Tibial artery (tissue), 4 donors: ENCODE measurements around the gene FAM120AOS.

Experiments used
- DNase-seq, 2 donors: peaks; one replicate each; pipeline ENCODE4 v3.0.0-alpha.2; 2019
- H3K27ac ChIP-seq, 2 donors: fragments of 200-600 bp; sonication (generic) in 1 of 2; 1 replicate in 1 of 2; 2 replicates in 1 of 2; pipeline ENCODE4 v1.5.1; 2018 to 2019; ENCODE audit warnings: mild to moderate bottlenecking in 1 of 2
- H3K27me3 ChIP-seq, 2 donors: fragments of 200-600 bp; sonication (generic) in 1 of 2; one replicate each; pipeline versions ENCODE4 v1.5.1 to v1.6.0; 2016 to 2019
- H3K36me3 ChIP-seq, 3 donors: fragments of 200-600 bp; sonication (generic) in 2 of 3; one replicate each; pipeline ENCODE4 v1.5.1; 2016 to 2019; ENCODE audit warnings: mild to moderate bottlenecking in 2 of 3
- H3K4me1 ChIP-seq, 4 donors: fragments of 200-600 bp; sonication (generic) in 2 of 4; 1 replicate in 3 of 4; 2 replicates in 1 of 4; pipeline ENCODE4 v1.5.1; 2016 to 2019
- H3K4me3 ChIP-seq, 2 donors: fragments of 200-600 bp; sonication (generic) in 1 of 2; 1 replicate in 1 of 2; 2 replicates in 1 of 2; pipeline ENCODE4 v1.5.1; 2018 to 2019; ENCODE audit warnings: mild to moderate bottlenecking in 2 of 2
- H3K9me3 ChIP-seq, 3 donors: fragments of 200-600 bp; sonication (generic) in 1 of 3; one replicate each; pipeline ENCODE4 v1.5.1; 2016 to 2019
- intact Hi-C: fragments of 100-400 bp; cut with DNase I; formaldehyde crosslinking; loops from one replicate; pipeline ENCODE4 v1.15.0; 2023; ENCODE audit warnings: low total_unique reads
- TF ChIP-seq, protein P1 (sequence below), 2 experiments: fragments of 200-600 bp in 1 of 2; fragments of 450-650 bp in 1 of 2; IDR thresholded peaks; one replicate each; pipeline ENCODE4 v1.5.1; 2017 to 2019; ENCODE audit warnings: antibody characterized with exemption in 2 of 2, mild to moderate bottlenecking in 1 of 2, moderate library complexity in 1 of 2

Gene FAM120AOS

DNA sequence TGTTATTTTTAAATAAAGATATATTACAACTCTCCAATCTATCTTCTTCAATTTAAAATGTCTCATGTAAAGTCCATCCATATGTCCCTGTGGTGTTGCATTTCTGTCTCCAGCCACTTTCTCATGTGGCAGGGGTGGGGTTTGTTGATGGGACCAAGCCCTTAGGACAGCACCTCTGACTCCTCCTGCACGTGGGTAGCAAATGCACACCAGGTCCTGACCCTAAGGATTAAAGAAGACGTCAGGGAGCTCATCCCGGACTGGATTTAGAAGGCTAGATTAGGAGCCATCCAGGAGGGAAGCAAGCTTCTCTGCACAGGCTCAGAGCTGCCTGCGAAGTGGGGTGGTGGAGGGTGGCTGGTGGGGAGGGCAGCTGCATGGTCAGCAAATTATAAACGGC is 38.9 kb upstream of the FAM120AOS start:
- Histone ChIP-seq H3K27ac (no peak overlapping the region), H3K9me3 (no peaks in the 10 kb centered on the region), H3K4me1 (peaks cover 0 to 29% (median 7%) of the 10 kb centered on the region in 4 donors), H3K4me3 (no peak overlapping the region), H3K27me3 (no peaks in the 10 kb centered on the region), H3K36me3 (peaks cover 1 to 28% (median 11%) of the 10 kb centered on the region in 3 donors)
- no peak for DNase-seq
- TF ChIP-seq, protein P1, sequence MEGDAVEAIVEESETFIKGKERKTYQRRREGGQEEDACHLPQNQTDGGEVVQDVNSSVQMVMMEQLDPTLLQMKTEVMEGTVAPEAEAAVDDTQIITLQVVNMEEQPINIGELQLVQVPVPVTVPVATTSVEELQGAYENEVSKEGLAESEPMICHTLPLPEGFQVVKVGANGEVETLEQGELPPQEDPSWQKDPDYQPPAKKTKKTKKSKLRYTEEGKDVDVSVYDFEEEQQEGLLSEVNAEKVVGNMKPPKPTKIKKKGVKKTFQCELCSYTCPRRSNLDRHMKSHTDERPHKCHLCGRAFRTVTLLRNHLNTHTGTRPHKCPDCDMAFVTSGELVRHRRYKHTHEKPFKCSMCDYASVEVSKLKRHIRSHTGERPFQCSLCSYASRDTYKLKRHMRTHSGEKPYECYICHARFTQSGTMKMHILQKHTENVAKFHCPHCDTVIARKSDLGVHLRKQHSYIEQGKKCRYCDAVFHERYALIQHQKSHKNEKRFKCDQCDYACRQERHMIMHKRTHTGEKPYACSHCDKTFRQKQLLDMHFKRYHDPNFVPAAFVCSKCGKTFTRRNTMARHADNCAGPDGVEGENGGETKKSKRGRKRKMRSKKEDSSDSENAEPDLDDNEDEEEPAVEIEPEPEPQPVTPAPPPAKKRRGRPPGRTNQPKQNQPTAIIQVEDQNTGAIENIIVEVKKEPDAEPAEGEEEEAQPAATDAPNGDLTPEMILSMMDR (IDR thresholded peaks at IDR 0.05), result no peak
- intact Hi-C loops, result no loop called here

DNA sequence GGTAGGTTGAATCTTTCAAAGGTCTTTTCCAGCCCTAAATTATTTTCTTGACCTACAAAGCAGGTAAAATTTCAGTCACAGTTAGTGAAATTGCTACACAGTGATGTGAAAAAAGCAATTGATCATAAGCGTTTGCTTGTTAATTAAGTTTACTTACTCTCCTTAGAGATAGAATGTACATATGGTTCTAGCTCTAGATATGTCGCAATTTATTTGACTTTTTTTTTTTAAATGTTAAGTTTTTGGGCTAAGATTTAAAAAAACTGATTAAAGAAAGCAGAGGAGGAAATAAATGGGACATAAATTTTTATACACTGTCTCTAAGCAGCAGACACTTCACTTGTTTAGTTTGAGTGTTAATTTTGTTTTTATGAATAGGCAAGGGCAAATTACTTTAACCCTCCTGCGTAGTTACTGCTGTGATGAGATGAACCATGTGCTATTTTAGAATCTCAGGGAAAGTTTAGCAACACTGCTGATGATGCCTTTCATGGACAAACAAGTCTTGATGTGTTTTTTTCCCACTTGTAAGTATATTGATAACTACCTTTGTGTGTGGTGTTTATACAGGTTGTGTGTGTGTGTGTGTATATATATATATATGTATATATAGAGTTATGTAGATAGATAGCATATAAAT is 38.3 kb upstream of the FAM120AOS start:
- peaks cover 0 to 21% (median 9%) of the 10 kb centered on the region in 3 donors for H3K36me3 ChIP-seq
- TF ChIP-seq, protein P1 (IDR thresholded peaks at IDR 0.05), result no peak
- H3K4me1 ChIP-seq, result peaks cover 0 to 35% (median 7%) of the 10 kb centered on the region in 4 donors
- no peaks in the 10 kb centered on the region for H3K27me3 ChIP-seq
- intact Hi-C loops, result no loop called here
- no peak overlapping the region for H3K27ac ChIP-seq
- H3K4me3 ChIP-seq, result no peak overlapping the region
- no peak for DNase-seq
- H3K9me3 ChIP-seq, result no peaks in the 10 kb centered on the region

DNA sequence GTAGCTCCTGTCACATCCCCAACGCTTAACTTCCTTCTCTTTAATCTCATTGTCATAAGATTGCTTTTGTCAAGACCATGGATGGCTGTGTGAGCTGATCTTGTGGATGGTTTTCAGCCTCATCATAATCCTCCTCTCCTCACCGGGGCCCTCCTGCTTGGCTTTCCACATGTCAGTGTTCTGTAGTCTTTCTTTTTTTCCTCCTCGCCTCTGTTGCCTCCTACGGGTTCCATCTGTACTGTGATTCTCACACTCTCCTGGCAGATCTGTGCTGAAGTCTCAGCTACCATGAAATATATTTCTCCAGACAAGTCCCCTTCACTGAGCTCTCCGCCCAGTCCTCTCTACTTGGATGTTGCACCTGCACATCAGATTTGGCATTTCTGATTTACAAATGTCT is 34.9 kb upstream of the FAM120AOS start:
- Histone ChIP-seq H3K27ac (no peak overlapping the region), H3K9me3 (no peaks in the 10 kb centered on the region), H3K4me1 (peaks cover 0 to 47% (median 7%) of the 10 kb centered on the region in 4 donors), H3K27me3 (no peaks in the 10 kb centered on the region), H3K36me3 (peaks cover 0 to 14% (median 6%) of the 10 kb centered on the region in 3 donors), H3K4me3 (no peak overlapping the region)
- intact Hi-C loops, result loop anchor here (10.0 kb wide), 1 partner anchor 63 kb away; no protein-coding TSS in a partner anchor
- TF ChIP-seq, protein P1 (IDR thresholded peaks at IDR 0.05), result no peak
- no peak for DNase-seq

DNA sequence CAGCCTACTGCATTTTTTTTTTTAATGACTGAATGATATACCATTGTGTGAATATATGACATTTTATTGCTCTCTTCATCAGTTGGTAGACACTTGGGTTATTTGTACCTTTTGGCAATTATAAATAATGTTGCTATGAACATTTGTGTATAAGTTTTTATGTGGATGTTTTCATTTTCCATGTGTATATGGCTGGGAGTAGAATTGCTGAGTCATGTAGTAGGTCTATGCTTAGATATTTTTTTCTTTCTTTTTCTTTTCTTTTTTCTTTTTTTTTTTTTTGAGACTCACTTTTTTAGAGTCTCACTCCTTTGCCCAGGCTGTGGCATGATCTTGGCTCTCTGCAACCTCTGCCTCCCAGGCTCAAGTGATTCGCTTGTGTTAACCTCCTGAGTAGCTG is 32.9 kb upstream of the FAM120AOS start:
- Histone ChIP-seq H3K27ac (no peak overlapping the region), H3K4me3 (no peak overlapping the region), H3K9me3 (no peaks in the 10 kb centered on the region), H3K4me1 (peaks cover 0 to 32% (median 3%) of the 10 kb centered on the region in 4 donors), H3K27me3 (no peaks in the 10 kb centered on the region), H3K36me3 (peaks cover 0 to 14% (median 6%) of the 10 kb centered on the region in 3 donors)
- TF ChIP-seq, protein P1 (IDR thresholded peaks at IDR 0.05), result no peak
- intact Hi-C loops, result loop anchor here (10.0 kb wide), 1 partner anchor 61 kb away; no protein-coding TSS in a partner anchor
- no peak for DNase-seq

DNA sequence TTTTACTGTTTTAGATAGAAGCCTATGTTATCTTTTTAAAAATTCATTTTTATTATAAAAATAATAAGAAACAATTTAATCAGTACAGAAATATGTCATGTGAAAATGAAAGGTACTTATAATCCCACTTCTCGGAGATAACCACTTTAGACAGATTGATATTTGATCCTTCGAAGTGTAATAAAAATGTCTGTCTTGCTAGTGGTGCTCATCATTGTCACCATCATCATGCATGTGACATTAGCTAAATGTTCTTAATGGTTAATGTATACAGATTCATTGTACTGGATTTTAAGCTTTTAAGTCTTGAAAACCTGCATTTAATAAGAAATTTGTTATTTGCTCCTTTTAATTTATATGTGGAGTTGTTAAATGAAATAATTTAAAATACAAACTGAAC is 30.1 kb upstream of the FAM120AOS start:
- Histone ChIP-seq H3K9me3 (no peaks in the 10 kb centered on the region), H3K36me3 (peaks cover 0 to 14% (median 6%) of the 10 kb centered on the region in 3 donors), H3K4me3 (no peak overlapping the region), H3K27ac (no peak overlapping the region), H3K27me3 (no peaks in the 10 kb centered on the region), H3K4me1 (peaks cover 0 to 20% (median 0%) of the 10 kb centered on the region in 4 donors)
- TF ChIP-seq, protein P1 (IDR thresholded peaks at IDR 0.05), result no peak
- no peak for DNase-seq
- intact Hi-C loops, result loop anchor here (10.0 kb wide), 1 partner anchor 59 kb away; no protein-coding TSS in a partner anchor
